ENCODE data around the gene PADI3. TPM values are rescaled to one million over a fixed set of nuclear protein-coding genes. Genes with fewer than 3 reads are reported as not detected.

PADI3 gene
- polyA plus RNA-seq, 1 of the 3 experiments (the other 2 are of a cell fraction), result 0.30 TPM

DNA sequence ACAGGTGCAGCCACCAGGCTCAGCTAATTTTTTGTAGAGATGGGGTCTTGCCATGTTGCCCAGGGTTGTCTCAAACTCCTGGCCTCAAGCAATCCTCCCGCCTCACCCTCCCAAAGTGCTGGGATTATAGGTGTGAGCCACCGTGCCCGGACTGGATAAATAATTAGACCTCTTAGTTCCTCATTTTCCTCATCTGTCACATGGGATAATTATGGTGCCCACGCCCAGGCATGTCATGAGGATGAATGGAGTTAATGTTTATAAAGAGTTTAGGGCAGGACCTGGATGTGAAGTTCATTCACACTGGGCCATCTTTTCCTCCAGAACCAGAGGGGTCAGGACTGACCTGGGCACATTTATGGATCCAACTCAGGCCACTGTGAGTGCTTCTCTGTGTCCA, 23.7 kb downstream of the PADI3 start (continued):
- TF ChIP-seq, protein P1, sequence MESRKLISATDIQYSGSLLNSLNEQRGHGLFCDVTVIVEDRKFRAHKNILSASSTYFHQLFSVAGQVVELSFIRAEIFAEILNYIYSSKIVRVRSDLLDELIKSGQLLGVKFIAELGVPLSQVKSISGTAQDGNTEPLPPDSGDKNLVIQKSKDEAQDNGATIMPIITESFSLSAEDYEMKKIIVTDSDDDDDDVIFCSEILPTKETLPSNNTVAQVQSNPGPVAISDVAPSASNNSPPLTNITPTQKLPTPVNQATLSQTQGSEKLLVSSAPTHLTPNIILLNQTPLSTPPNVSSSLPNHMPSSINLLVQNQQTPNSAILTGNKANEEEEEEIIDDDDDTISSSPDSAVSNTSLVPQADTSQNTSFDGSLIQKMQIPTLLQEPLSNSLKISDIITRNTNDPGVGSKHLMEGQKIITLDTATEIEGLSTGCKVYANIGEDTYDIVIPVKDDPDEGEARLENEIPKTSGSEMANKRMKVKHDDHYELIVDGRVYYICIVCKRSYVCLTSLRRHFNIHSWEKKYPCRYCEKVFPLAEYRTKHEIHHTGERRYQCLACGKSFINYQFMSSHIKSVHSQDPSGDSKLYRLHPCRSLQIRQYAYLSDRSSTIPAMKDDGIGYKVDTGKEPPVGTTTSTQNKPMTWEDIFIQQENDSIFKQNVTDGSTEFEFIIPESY (IDR thresholded peaks at IDR 0.05; ENCODE audit: borderline replicate concordance, low read depth), result no peak

DNA sequence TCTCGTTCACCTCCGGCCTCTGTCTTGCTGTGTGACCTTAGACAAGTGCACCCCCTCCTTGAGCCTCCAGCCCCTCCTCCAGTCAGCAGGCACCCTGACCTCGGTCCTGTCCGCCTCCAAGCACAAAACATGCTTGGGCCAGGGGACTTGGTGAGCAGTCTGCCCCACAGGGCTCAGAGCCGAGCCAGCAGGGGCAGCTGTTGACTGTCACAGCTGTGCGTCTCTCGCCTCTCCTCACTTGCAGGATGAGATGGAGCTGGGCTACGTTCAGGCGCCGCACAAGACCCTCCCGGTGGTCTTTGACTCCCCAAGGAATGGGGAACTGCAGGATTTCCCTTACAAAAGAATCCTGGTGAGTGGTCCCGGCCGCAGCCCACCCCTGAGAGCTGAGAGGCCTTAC, 24.2 kb downstream of the PADI3 start:
- Histone ChIP-seq H3K27ac (ENCODE audit: low read depth in 2 of 2, low read length in 1 of 2) (no peak overlapping the region), H3K79me2 (ENCODE audit: insufficient read depth) (no peaks in the 10 kb centered on the region), H2AFZ (ENCODE audit: low read depth) (no peak overlapping the region), H3K27me3 (ENCODE audit: insufficient read depth) (no peaks in the 10 kb centered on the region), H3K9ac (no peak overlapping the region), H3K4me1 (ENCODE audit: control insufficient read depth in 1 of 2, insufficient read depth in 2 of 2, low read depth in 1 of 2, low read length in 1 of 2) (peaks cover 0 to 4% of the 10 kb centered on the region in 2 experiments; a peak in 1 of 4 replicates), H3F3A (replicated peaks; ENCODE audit: insufficient read depth) (no peaks in the 10 kb centered on the region), H3K4me2 (no peak overlapping the region), H3K4me3 (ENCODE audit: low read depth in 2 of 2, low read length in 1 of 2) (no peak overlapping the region), H3K9me3 (no peaks in the 10 kb centered on the region), H3K36me3 (replicated peaks in 1 of 2; ENCODE audit: control insufficient read depth in 1 of 2, insufficient read depth in 2 of 2, low read length in 1 of 2) (no peaks in the 10 kb centered on the region), H3K9me2 (no peaks in the 10 kb centered on the region), H4K20me1 (ENCODE audit: insufficient read depth) (no peaks in the 10 kb centered on the region)
- no peak for DNase-seq
- CTCF ChIA-PET, result interaction anchor here (0.9 to 1.8 kb wide), 13 partner anchors 11 to 198 kb away, joined by 3 to 11 read pairs (median 4); partner anchors contain the start of gene PADI3
- POLR2A ChIA-PET, result no interaction called here
- TF ChIP-seq TEAD4 (IDR thresholded peaks at IDR 0.05; ENCODE audit: borderline replicate concordance, insufficient read depth), result no peak
- TF ChIP-seq, protein P2, sequence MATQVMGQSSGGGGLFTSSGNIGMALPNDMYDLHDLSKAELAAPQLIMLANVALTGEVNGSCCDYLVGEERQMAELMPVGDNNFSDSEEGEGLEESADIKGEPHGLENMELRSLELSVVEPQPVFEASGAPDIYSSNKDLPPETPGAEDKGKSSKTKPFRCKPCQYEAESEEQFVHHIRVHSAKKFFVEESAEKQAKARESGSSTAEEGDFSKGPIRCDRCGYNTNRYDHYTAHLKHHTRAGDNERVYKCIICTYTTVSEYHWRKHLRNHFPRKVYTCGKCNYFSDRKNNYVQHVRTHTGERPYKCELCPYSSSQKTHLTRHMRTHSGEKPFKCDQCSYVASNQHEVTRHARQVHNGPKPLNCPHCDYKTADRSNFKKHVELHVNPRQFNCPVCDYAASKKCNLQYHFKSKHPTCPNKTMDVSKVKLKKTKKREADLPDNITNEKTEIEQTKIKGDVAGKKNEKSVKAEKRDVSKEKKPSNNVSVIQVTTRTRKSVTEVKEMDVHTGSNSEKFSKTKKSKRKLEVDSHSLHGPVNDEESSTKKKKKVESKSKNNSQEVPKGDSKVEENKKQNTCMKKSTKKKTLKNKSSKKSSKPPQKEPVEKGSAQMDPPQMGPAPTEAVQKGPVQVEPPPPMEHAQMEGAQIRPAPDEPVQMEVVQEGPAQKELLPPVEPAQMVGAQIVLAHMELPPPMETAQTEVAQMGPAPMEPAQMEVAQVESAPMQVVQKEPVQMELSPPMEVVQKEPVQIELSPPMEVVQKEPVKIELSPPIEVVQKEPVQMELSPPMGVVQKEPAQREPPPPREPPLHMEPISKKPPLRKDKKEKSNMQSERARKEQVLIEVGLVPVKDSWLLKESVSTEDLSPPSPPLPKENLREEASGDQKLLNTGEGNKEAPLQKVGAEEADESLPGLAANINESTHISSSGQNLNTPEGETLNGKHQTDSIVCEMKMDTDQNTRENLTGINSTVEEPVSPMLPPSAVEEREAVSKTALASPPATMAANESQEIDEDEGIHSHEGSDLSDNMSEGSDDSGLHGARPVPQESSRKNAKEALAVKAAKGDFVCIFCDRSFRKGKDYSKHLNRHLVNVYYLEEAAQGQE (IDR thresholded peaks at IDR 0.05; ENCODE audit: low read depth, low read length), result no peak
- TF ChIP-seq, protein P3, sequence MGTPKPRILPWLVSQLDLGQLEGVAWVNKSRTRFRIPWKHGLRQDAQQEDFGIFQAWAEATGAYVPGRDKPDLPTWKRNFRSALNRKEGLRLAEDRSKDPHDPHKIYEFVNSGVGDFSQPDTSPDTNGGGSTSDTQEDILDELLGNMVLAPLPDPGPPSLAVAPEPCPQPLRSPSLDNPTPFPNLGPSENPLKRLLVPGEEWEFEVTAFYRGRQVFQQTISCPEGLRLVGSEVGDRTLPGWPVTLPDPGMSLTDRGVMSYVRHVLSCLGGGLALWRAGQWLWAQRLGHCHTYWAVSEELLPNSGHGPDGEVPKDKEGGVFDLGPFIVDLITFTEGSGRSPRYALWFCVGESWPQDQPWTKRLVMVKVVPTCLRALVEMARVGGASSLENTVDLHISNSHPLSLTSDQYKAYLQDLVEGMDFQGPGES (IDR thresholded peaks at IDR 0.05; ENCODE audit: low read depth, low read length), result no peak
- no peak for TF ChIP-seq RCOR1 (IDR thresholded peaks at IDR 0.05; ENCODE audit: low read length)
- TF ChIP-seq, protein P4, sequence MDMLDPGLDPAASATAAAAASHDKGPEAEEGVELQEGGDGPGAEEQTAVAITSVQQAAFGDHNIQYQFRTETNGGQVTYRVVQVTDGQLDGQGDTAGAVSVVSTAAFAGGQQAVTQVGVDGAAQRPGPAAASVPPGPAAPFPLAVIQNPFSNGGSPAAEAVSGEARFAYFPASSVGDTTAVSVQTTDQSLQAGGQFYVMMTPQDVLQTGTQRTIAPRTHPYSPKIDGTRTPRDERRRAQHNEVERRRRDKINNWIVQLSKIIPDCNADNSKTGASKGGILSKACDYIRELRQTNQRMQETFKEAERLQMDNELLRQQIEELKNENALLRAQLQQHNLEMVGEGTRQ (IDR thresholded peaks at IDR 0.05; ENCODE audit: borderline replicate concordance, low read depth, low read length), result no peak
- TF ChIP-seq, protein P5, sequence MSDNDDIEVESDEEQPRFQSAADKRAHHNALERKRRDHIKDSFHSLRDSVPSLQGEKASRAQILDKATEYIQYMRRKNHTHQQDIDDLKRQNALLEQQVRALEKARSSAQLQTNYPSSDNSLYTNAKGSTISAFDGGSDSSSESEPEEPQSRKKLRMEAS (IDR thresholded peaks at IDR 0.05; ENCODE audit: low read depth), result no peak
- no peak for TF ChIP-seq SIN3A (IDR thresholded peaks at IDR 0.05; ENCODE audit: borderline replicate concordance, low read depth, low read length)
- TF ChIP-seq NFIC (IDR thresholded peaks at IDR 0.05; ENCODE audit: borderline replicate concordance), result no peak
- no peak for TF ChIP-seq EZH2phosphoT487 (IDR thresholded peaks at IDR 0.05; ENCODE audit: borderline replicate concordance, low read depth)
- no peak for TF ChIP-seq NRF1 (IDR thresholded peaks at IDR 0.05; ENCODE audit: low read depth, low read length)
- TF ChIP-seq RFX5 (IDR thresholded peaks at IDR 0.05; ENCODE audit: low read length), result no peak
- TF ChIP-seq CHD2 (IDR thresholded peaks at IDR 0.05; ENCODE audit: low read length, partially characterized antibody), result no peak
- TF ChIP-seq GATA2 (CRISPR knock-in tag; IDR thresholded peaks at IDR 0.05), result no peak
- TF ChIP-seq SMC3 (IDR thresholded peaks at IDR 0.05; ENCODE audit: low read depth, low read length), result no peak
- TF ChIP-seq EP300 (IDR thresholded peaks at IDR 0.05; ENCODE audit: borderline replicate concordance in 1 of 2, low read depth in 1 of 2, low read length in 1 of 2), result no peak
- WGBS (ENCODE audit: low lambda C conversion rate), result 82% methylated on average over 13 of the region's 13 CpGs
